Naive B cell (primary cell): ENCODE results near the gene GRM8. TPM values are rescaled to one million over a fixed set of nuclear protein-coding genes. Genes with fewer than 3 reads are reported as not detected.
A peak's percentile ranks its signal among the peaks of the same experiment; 100 is the strongest.

Experiments used
- ATAC-seq, 2 donors: fragments of 150-1000 bp; cut with Tn5 transposase; 2 replicates each; pipeline ENCODE4 v1.10.0; 2021; ENCODE audit warnings: low read depth in 2 of 2, mild to moderate bottlenecking in 2 of 2, moderate library complexity in 2 of 2
- DNase-seq: peaks from one replicate; pipeline ENCODE4 v3.0.0; 2022
- H3K27ac Mint-ChIP-seq, 6 donors: one replicate each; pipeline ENCODE4 v1.8.0; 2020 to 2022; ENCODE audit warnings: mild to moderate bottlenecking in 6 of 6, mixed read lengths in 6 of 6, moderate library complexity in 5 of 6, inconsistent platforms in 2 of 6
- H3K27me3 Mint-ChIP-seq, 3 donors: one replicate each; pipeline ENCODE4 v1.8.0; 2021 to 2022; ENCODE audit warnings: mixed read lengths in 3 of 3, mild to moderate bottlenecking in 1 of 3
- H3K36me3 Mint-ChIP-seq, 2 donors: one replicate each; pipeline ENCODE4 v1.8.0; 2020 to 2022; ENCODE audit warnings: mixed read lengths in 2 of 2, inconsistent platforms in 1 of 2, mild to moderate bottlenecking in 1 of 2
- H3K4me1 Mint-ChIP-seq, 3 donors: one replicate each; pipeline ENCODE4 v1.8.0; 2020 to 2022; ENCODE audit warnings: mixed read lengths in 3 of 3, inconsistent platforms in 1 of 3, mild to moderate bottlenecking in 1 of 3, moderate library complexity in 1 of 3
- H3K4me3 Mint-ChIP-seq, 8 donors: one replicate each; pipeline ENCODE4 v1.8.0; 2020 to 2022; ENCODE audit warnings: mild to moderate bottlenecking in 8 of 8, mixed read lengths in 8 of 8, moderate library complexity in 8 of 8, inconsistent platforms in 2 of 8
- H3K9me3 Mint-ChIP-seq, 7 donors: one replicate each; pipeline ENCODE4 v1.8.0; 2020 to 2022; ENCODE audit warnings: mixed read lengths in 7 of 7, mild to moderate bottlenecking in 5 of 7, inconsistent platforms in 2 of 7, moderate library complexity in 1 of 7
- polyA plus RNA-seq, 6 donors: library from polyadenylated mRNA; unstranded; fragments of 300-500 nt; fragmentation: Illumina TruSeq; gene quantifications; one replicate each; pipeline ENCODE4 v1.2.3, GENCODE V29; 2021; ENCODE audit warnings: low read depth in 6 of 6

Gene GRM8
- polyA plus RNA-seq, 6 donors from 2014 or later, result not detected

DNA sequence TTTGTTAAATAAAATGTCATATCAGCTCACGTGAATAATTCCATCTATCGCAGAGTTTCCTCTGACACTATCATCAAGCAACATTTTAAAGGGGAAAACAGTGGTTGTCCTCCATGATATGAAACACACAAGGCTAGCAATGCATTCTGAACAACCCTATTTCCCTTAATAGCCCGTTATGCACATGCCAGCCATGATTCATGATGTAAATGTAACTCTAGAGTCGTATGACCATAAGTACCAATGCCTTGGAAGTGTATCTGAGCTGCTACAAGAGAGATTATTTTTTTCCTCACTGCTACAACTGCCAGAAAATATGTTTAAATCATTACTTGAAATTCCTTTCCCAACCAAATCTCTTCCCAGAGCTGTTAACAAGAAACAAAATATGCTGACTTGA, 159.4 kb downstream of the GRM8 start:
- DNase-seq (no peak), ATAC-seq (no peak)
- Mint-ChIP-seq H3K27ac (no peak overlapping the region), H3K36me3 (no peaks in the 10 kb centered on the region), H3K4me3 (no peak overlapping the region), H3K9me3 (peaks cover 0 to 9% (median 1%) of the 10 kb centered on the region in 7 donors), H3K27me3 (no peaks in the 10 kb centered on the region), H3K4me1 (no peaks in the 10 kb centered on the region)

- Mint-ChIP-seq H3K27ac (no peak overlapping the region), H3K4me3 (no peak overlapping the region)
- no peak for DNase-seq
These were observed 161.1 kb downstream of the GRM8 start for GRCh38 chr7:127091620-127092019.

GRCh38 chr7:127089146-127089545, 163.6 kb downstream of the GRM8 start:
- no peak for ATAC-seq
- Mint-ChIP-seq H3K27ac (no peak overlapping the region), H3K9me3 (peaks cover 3 to 16% (median 5%) of the 10 kb centered on the region in 7 donors), H3K27me3 (no peaks in the 10 kb centered on the region), H3K36me3 (no peaks in the 10 kb centered on the region), H3K4me3 (no peak overlapping the region), H3K4me1 (no peaks in the 10 kb centered on the region)
- no peak for DNase-seq

More at GRCh38 chr7:127091620-127092019, 161.1 kb downstream of the GRM8 start:
- Mint-ChIP-seq H3K27me3 (no peaks in the 10 kb centered on the region), H3K4me1 (no peaks in the 10 kb centered on the region), H3K9me3 (peaks cover 0 to 12% (median 1%) of the 10 kb centered on the region in 7 donors), H3K36me3 (no peaks in the 10 kb centered on the region)
- ATAC-seq, result no peak

DNA sequence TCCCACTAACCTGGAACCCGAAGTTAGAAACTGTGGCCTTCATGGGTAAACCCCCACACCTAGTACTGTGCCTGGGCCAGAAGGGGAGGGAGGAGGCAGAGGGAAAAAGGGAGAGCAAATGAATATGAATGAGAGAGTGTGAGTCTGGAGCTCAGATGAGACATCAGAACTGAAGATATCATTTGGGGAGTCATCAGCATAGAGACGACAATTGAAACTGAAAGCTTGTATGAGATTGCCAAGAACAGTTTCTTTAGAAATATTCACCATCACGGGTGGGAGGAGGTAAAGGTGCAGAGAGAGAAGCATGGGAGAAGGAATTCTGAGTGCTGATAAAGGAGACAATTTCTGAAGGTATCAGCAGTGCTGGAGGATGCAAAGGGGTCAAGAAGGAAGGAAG, 171.2 kb downstream of the GRM8 start:
- Mint-ChIP-seq H3K4me3 (peak overlapping the region in 1 of 8 donors; percentile 4), H3K9me3 (peaks cover 3 to 19% (median 7%) of the 10 kb centered on the region in 7 donors), H3K36me3 (no peaks in the 10 kb centered on the region), H3K27ac (no peak overlapping the region), H3K4me1 (no peaks in the 10 kb centered on the region), H3K27me3 (peaks cover 0 to 10% (median 8%) of the 10 kb centered on the region in 3 donors)
- ATAC-seq (no peak), DNase-seq (no peak)

DNA sequence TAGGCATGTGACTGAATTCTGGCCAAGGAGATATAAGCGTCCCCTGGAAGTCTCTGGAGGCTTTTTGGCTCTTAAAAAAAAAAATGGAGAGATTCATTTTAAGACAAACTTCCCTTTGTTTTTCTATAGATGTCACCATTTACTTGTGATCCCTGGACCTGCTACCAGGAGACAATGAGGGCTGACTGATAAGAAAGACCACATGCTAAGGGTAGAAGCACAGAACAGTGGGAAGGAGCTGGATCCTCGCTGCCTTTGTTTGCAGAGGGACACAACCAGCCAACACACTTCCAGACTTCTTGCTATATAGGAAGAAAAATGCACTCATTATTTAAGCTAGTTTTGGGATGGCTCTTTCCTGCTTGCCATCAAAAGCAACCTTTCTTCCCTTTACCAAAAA, 172.2 kb downstream of the GRM8 start:
- DNase-seq (no peak), ATAC-seq (no peak)
- Mint-ChIP-seq H3K4me3 (no peak overlapping the region), H3K4me1 (no peaks in the 10 kb centered on the region), H3K27ac (no peak overlapping the region), H3K36me3 (no peaks in the 10 kb centered on the region), H3K9me3 (peaks cover 0 to 16% (median 3%) of the 10 kb centered on the region in 7 donors), H3K27me3 (peaks cover 0 to 10% (median 8%) of the 10 kb centered on the region in 3 donors)

- DNase-seq (no peak), ATAC-seq (no peak)
- H3K9me3 Mint-ChIP-seq, result peaks cover 0 to 31% (median 17%) of the 10 kb centered on the region in 7 donors
- peaks cover 0 to 5% (median 3%) of the 10 kb centered on the region in 3 donors for H3K27me3 Mint-ChIP-seq
- peak overlapping the region in 1 of 6 donors; percentile 42 for H3K27ac Mint-ChIP-seq
- no peaks in the 10 kb centered on the region for H3K4me1 Mint-ChIP-seq
- no peaks in the 10 kb centered on the region for H3K36me3 Mint-ChIP-seq
- H3K4me3 Mint-ChIP-seq, result no peak overlapping the region
These were observed 185.8 kb downstream of the GRM8 start for GRCh38 chr7:127066974-127067373.

GRCh38 chr7:127059475-127059874, 193.3 kb downstream of the GRM8 start:
- Mint-ChIP-seq H3K27me3 (peaks cover 0 to 6% (median 0%) of the 10 kb centered on the region in 3 donors), H3K4me3 (no peak overlapping the region), H3K36me3 (no peaks in the 10 kb centered on the region), H3K9me3 (peaks cover 4 to 25% (median 13%) of the 10 kb centered on the region in 7 donors), H3K27ac (no peak overlapping the region), H3K4me1 (no peaks in the 10 kb centered on the region)
- DNase-seq (no peak), ATAC-seq (no peak)

GRCh38 chr7:127057918-127058317, 194.8 kb downstream of the GRM8 start:
- ATAC-seq (no peak), DNase-seq (no peak)
- H3K27ac Mint-ChIP-seq, result no peak overlapping the region
- peaks cover 0 to 11% (median 3%) of the 10 kb centered on the region in 7 donors for H3K9me3 Mint-ChIP-seq
- no peaks in the 10 kb centered on the region for H3K4me1 Mint-ChIP-seq
- peaks cover 0 to 6% (median 0%) of the 10 kb centered on the region in 3 donors for H3K27me3 Mint-ChIP-seq
- H3K4me3 Mint-ChIP-seq, result no peak overlapping the region
- H3K36me3 Mint-ChIP-seq, result no peaks in the 10 kb centered on the region

- Mint-ChIP-seq H3K9me3 (peaks cover 0 to 4% (median 0%) of the 10 kb centered on the region in 7 donors), H3K4me1 (no peaks in the 10 kb centered on the region), H3K27me3 (no peaks in the 10 kb centered on the region), H3K4me3 (no peak overlapping the region), H3K27ac (no peak overlapping the region), H3K36me3 (no peaks in the 10 kb centered on the region)
- no peak for DNase-seq
- ATAC-seq, result no peak
These were observed 196.5 kb downstream of the GRM8 start for GRCh38 chr7:127056202-127056601.

DNA sequence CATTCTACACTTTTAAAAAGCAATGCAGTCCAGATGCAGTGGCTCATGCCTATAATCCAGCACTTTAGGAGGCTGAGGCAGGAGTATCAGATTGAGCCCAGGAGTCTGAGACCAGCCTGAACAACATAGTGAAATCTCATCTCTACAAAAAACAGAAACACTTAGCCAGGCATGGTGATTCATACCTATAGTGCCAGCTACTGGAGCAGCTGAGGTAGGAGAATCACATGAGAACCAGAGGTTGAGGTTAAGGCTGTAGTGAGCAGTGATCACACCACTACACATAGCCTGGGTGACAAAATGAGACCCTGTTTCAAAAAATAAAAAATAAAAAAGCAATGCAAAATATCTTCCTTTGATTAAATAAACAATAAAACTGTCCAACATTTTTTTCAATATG, 205.2 kb downstream of the GRM8 start:
- no peak overlapping the region for H3K27ac Mint-ChIP-seq
- H3K4me1 Mint-ChIP-seq, result no peaks in the 10 kb centered on the region
- H3K4me3 Mint-ChIP-seq, result no peak overlapping the region
- H3K27me3 Mint-ChIP-seq, result peaks cover 0 to 9% (median 0%) of the 10 kb centered on the region in 3 donors
- no peak for DNase-seq
- no peak for ATAC-seq
- H3K9me3 Mint-ChIP-seq, result peaks cover 0 to 6% (median 0%) of the 10 kb centered on the region in 7 donors
- H3K36me3 Mint-ChIP-seq, result no peaks in the 10 kb centered on the region

DNA sequence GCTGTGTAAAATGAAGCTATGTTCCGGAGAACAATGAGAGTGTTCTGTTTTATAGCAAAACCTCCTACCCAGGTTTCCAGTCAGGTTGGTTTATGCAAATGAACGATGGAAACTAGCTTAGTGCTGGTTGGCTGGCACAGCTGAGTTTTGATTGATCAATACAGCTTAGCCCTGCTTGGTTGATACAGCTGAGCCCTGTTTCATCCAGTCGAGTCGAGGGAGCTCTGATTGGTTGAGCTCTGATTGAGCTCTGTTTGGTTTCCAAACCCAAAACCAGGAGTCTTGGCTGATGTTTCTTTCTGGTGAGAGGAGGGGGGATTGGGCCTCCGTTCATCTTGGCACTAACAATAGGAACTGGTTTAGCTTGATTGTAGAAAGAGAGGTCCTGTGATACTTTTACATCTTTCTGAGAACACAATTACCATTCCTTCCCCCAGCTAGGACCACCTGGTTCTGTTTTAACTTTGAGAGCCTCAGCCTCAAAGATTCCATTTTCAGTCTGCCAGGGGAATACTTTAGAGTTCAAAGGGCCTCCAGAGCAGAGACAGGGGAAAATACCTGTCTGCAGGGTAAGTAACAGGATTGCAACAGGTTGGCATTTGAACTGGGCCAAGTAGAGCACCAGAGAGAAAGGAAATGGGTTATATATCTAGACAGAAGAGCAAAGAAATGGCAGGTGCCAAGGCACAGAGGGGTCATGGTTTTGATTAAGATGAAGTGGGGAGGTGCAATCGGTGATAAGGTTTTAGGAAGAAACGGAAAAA, 210.9 kb downstream of the GRM8 start:
- peaks cover 0 to 29% (median 6%) of the 10 kb centered on the region in 7 donors for H3K9me3 Mint-ChIP-seq
- H3K4me1 Mint-ChIP-seq, result no peaks in the 10 kb centered on the region
- no peaks in the 10 kb centered on the region for H3K36me3 Mint-ChIP-seq
- no peak overlapping the region for H3K27ac Mint-ChIP-seq
- no peak overlapping the region for H3K4me3 Mint-ChIP-seq
- DNase-seq (no peak), ATAC-seq (no peak)
- peaks cover 0 to 8% (median 0%) of the 10 kb centered on the region in 3 donors for H3K27me3 Mint-ChIP-seq

GRCh38 chr7:127040042-127040441, 212.7 kb downstream of the GRM8 start:
- no peaks in the 10 kb centered on the region for H3K36me3 Mint-ChIP-seq
- no peak for ATAC-seq
- H3K4me3 Mint-ChIP-seq, result no peak overlapping the region
- H3K9me3 Mint-ChIP-seq, result peaks cover 0 to 30% (median 7%) of the 10 kb centered on the region in 7 donors
- H3K27ac Mint-ChIP-seq, result no peak overlapping the region
- H3K27me3 Mint-ChIP-seq, result peaks cover 0 to 19% (median 9%) of the 10 kb centered on the region in 3 donors
- H3K4me1 Mint-ChIP-seq, result no peaks in the 10 kb centered on the region
- no peak for DNase-seq

DNA sequence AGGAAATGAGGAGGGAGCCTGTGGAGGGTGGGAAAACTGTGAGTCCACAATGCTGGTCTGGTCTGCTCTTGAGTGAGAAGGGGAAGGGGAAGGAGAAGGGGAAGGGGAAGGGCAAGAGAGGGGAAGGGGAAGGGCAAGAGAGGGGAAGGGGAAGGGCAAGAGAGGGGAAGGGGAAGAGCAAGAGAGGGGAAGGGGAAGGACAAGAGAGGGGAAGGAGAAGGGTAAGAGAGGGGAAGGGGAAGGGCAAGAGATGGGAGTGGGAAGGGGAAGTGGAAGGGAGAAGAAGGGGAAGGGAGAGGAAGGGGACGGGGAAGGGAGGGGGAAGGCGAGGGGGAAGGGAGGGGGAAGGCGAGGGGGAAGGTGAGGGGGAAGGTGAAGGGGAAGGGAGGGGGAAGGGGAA, 213.2 kb downstream of the GRM8 start:
- peaks cover 0 to 30% (median 7%) of the 10 kb centered on the region in 7 donors for H3K9me3 Mint-ChIP-seq
- H3K4me1 Mint-ChIP-seq, result no peaks in the 10 kb centered on the region
- H3K27me3 Mint-ChIP-seq, result peaks cover 0 to 20% (median 9%) of the 10 kb centered on the region in 3 donors
- H3K36me3 Mint-ChIP-seq, result no peaks in the 10 kb centered on the region
- H3K4me3 Mint-ChIP-seq, result no peak overlapping the region
- DNase-seq, result no peak
- no peak for ATAC-seq
- H3K27ac Mint-ChIP-seq, result no peak overlapping the region

DNA sequence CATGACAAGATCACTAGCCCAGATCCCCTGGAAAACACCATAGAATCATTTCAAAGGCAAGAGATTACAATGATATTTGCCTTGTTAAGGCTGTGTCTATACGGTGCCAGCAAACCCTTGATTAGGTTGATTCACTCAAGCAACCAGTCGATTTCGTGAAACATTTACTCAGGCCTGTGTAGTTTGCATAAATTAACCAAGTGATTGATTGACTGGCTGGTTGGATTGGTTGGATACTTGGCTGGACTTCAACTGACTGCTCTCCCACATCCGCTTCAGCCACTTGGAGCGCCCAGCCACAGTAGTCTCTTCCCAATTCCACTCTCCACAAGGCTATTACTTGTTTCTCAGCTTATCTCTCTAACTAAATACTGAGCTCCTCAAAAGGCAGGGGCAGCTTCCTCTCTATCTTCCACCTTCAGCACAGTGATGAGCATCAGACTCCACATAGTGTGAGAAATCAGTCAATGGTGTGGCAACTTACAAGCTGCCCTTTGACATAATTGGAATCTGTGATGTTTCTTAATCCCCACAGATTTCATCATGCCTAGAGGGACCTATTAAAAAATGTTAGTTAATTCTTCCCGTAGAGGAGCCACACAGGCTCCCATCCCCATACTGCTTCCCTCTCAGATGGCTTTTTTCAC, 217.4 kb downstream of the GRM8 start:
- Mint-ChIP-seq H3K9me3 (peaks cover 0 to 12% (median 5%) of the 10 kb centered on the region in 7 donors), H3K36me3 (no peaks in the 10 kb centered on the region), H3K4me1 (no peaks in the 10 kb centered on the region), H3K27me3 (peaks cover 0 to 20% (median 9%) of the 10 kb centered on the region in 3 donors), H3K27ac (no peak overlapping the region), H3K4me3 (no peak overlapping the region)
- ATAC-seq (no peak), DNase-seq (no peak)
